Measurements from ENCODE around the gene FOXK2.

- TF ChIP-seq ZNF274 (IDR thresholded peaks at IDR 0.05; ENCODE audit: low read depth, low read length) = no peak
- TF ChIP-seq YY1 (IDR thresholded peaks at IDR 0.05; ENCODE audit: insufficient read depth, insufficient read length) = no peak
- TF ChIP-seq SUZ12 (IDR thresholded peaks at IDR 0.05; ENCODE audit: extremely low read depth, insufficient read depth, insufficient read length) = no peak
Measured at GRCh38 chr17:82470065-82470464, 49.5 kb upstream of the FOXK2 start.
